Fibroblast of skin of scalp (primary cell): Measurements from ENCODE around the gene DNAH10.
"Not testable (repeated sequence)": the region's sequence is repeated elsewhere in the genome, so short reads cannot be mapped to it uniquely, and the experiment has no call there.

Experiments used
- DNase-seq: peaks from one replicate; pipeline ENCODE4 v3.0.0-alpha.2; 2013

DNAH10 gene

DNA sequence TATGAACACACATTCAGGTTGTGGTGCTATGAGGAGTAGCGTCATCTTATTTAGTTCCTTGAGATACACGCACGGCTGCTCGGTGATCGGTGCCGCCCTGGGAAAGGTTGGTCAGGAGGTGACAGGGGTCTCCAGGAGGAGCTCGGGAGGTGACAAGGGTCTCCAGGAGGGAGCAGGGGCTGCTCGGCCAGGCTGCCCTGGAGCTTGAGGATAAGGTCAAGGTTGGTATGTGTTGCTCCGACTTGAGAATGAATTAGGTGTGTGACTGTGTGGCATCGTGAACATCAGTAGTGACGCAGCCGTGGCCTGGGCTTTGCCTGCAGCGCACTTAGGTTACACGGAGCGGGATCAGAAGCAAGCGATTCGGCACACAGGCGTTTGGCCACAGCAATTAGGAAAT lies 174.4 kb downstream of the DNAH10 start:
- DNase-seq: no peak

DNA sequence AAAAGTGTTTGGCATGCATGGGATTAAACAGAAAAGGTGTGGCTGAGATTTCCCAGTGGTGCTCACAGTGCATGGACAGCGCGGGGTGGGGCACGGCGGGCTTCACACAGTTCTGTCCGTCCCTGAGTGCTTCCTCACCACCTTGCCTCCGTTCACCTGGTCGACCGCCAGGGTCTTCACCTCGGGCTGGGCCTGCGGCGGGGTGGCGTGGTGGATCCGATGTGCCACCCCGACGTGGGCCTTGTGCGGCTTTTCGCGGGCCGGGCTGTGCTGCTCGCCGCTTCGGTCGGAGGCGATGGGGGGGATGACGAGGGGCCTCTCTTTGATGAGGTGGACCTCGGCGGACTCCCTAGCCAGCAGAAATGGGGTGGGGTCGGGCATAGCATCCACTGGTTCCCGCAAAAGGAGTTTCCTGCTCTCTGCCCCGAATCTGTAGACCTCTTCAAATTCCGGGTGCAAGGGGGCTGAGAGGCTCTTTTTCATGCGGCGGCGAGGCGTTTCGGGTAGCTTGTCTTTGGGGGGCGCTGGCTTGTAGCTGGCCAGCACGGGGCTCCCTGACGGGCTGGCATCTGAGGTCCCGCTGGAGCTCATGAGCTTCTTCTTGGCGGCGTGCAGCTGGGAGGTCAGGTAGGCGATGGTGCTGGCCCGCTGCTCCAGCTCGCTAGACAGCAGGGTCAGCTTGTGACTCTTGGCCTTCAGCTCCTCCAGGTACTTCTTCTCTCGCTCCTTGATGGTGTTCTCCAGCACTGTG lies 175.0 kb downstream of the DNAH10 start:
- DNase-seq: no peak

DNA sequence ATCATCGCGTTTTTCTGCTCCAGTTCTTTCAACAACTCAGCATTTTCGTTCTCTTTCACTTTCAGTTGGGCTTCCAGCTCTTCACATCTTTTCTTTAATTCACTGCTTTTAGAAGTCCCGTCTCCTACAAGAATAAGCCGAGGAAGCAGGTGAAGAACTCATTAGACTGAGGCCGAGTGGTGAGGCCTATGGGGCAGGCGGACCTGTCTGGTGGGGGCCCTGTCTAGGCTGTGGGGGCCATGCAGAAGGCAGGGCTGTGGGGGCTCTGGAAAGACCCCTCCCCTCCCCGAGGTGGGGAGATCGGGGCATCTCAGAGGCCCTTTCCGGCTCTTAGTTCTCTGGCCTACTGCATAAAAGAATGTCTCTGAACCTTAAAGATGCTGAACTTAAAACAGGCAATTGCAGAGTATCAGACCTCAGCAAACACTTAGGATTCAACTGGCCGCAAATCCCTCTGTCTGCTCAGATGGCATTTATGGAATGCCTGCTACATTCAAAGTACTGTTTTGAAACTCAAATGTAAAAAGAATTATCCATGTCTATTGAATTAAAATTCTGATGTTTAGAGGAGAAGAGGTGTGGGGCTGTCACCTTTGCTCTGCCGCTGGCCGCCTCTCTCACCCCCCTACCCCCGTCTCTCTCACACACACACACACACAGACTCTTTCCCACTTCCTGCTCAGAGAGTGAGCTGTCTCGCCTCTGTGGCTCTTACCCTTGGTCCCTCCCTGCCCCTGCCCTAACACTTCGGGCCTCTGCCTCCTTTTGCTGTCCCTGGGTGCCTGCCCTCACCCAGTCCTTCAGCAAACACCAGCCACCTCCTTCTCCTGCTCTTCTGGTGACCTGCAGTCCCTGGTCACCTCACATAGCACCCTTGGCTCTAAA lies 175.8 kb downstream of the DNAH10 start:
- peak; percentile 30 for DNase-seq

DNA sequence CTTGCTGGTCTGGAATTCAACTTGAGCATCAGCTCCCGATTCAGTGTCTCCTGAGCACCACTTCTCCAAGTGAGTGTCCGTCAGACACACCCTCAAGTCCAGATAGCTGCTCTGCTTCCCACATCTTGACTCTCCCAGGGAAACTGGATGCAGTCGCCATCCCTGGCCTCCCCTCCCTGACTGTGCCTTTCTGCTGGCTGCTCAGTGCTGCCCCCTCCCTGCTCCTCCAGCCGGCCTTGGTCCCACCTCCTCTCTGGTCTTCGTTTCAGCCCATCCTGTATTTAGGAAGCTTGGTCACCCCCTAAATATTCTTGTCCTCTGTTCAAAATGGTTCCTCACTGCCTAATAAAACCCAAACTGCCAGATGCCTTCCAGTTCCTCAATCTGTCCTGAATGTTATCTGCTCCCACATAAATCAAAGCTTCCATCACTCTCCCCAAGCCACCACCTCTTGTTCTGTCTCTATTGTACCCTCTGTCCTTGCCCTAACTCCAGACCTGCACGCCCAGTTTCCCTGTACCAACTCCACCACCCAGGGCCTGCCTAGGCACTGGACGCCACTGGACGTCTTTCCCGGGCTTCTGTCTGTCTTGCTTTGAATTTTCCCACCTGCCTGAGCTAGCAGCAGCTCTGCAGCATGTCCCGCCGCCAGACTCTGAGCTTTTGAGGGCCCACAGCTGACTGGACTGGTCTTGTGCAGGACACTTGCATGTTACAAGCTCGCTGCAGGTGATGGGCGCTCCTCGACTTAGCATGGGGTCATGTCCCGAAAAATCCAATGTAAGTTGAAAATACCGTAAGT lies 176.8 kb downstream of the DNAH10 start:
- DNase-seq: peak; percentile 25

DNA sequence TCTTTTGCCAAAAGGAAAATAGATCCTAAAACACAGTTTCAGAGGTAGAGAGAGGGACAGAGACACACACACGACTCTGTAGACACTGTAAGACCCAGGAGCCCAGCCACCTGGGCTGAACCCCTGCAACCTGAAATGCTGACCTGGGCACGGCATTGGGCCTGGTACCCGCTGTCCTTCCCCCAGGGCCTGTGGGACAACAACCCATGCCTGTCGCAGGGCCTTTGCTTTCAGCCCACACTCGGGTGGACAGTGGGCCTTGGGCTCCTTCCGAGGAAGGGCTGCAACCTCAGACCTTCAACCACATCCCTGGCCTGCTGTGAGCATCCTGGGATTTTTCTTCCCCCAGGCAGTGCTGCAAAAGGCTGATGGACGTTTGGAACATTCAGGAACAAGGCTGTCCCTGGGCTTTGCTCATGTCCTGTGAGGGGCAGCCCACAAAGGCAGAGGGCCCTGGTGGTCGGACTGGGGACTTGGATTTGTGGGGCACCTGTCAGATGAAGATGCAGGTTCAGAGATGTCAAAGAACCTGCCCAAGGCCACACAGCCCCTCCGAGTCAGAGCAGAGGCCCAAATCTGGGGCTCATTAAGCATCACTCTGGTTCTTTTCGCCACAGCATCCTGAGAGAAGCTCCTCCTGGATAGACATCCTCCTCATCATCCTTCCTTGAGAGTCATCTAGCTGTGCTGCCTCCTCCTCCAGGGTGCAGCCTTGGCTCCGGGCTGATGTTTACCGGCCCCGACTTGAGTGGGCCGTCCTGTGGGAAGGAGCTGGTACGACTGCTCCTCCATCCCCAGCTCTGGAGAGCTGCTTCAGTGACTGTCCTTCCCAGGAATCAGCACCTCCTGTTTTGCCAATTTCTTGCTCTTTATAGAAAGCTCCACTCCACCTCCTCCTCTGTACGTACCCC lies 177.9 kb downstream of the DNAH10 start:
- DNase-seq: no peak

DNA sequence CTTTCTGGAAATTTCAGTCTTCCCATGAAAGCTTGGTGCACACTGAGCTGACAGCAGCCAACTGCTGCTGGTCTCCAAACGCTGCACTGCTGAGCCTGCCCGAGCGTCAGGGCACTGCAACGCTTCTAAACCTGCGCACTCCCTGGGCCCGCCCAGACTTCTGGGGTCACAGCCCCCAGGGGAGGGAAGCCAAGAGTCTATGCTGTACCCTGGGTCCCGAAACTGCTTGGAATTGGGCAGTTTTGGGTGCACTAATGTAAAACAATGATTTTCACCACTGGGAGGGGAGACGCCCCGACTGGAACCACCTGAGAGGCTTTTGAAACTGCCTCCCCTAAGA lies 178.5 kb downstream of the DNAH10 start:
- no peak for DNase-seq

DNA sequence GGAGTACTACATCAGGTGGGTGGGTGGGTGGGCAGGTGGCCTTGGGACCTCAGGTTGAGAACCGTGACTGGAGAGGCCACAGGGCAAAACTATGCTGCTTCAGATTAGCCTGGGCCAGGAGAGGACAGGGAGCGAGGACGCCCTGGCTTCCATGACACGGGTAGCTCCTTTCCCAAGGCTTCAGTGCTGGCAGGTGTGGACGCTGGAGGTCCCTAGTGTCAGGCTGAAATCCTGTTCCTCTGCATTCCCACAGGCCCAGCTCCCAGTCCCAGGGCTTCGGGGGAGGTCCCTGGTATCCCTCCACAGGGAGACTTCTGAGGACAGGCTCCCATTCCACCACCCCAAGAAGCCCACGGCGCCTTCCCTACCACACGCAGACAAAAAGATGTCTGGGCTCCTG lies 178.9 kb downstream of the DNAH10 start:
- no peak for DNase-seq

DNA sequence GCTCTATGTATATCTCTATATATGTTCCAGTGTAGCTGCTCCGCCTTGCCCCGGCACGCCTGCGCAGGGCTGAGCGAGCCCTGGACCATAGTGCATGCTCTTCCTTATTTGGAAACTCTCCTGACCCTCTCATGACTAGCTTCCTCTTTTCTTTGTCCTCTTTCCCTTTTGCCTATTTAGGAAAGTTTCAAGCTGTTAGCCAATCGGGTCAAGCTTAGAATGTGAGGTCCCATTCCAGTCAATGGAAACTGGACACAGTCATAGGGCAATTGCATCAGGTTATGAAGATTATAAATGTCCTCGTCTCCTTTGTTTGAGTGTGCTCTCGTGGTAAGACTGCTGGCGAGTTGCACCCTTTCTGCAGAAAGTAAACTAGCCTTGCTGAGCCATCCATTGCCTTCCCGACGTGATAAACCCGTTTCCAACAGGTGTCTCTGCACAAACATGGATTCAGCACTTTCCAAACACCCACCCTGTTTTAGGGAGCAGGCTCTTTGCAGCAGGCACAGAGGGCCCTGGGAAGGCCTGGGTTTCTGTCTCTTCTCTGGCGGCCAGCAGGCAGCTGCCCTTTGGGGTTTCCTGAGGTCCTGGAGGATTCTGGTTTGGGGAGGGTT lies 179.6 kb downstream of the DNAH10 start:
- DNase-seq: no peak

DNA sequence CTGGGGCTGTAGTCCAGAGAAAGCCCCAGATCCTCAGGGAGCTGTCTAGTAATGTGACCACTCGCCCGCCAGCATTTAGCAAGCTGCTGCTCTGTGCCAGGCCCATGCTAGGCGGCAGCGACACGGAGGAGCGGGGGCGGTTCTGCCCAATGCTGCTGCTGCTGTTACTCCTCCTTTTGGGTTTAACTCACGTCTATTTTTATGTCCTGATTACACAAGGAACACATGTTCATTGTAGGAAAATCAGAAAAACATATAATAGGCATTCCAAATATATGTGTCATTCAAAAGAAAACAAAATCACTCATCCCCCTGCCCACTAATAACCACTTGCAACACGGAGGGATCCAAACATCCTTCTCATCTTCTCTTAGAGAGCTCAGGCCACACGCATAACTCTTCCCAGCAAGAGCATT lies 180.1 kb downstream of the DNAH10 start:
- peak; percentile 90 for DNase-seq

DNA sequence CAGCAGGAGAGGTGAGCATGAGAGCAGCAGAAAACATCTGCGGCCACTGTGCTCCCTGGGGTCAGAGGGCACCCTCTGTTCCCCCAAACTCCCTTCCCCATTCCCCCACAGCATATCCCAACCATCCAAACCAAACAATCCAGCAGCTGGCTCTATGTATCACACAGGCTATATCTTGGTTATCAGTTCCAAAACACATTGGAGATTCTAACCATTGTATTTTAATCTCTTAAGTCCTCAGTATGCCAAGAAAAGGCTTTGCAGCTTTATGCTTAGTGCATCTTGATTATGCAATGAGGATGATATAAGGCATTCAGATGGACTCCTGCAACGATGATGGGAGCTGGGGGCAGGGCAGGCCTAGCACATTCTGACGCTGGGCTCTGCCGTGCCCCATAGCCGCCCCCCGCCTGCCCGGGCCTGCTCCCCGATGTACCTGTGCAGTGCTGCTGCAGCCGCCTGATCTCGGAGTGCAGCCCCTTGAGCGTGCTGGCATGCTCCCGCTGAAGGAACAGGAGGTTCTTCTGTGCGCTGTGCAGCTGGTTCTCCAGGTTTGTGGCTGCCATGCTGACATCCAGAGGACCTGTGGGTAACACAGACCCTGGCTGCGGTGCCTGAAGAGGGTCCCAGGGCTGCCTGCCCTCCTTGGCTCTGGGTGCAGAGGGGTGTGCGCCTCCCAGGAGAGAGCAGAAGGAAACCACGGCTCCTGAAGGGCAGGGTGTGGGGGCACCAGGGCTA lies 181.0 kb downstream of the DNAH10 start:
- peak; percentile 21 for DNase-seq

DNA sequence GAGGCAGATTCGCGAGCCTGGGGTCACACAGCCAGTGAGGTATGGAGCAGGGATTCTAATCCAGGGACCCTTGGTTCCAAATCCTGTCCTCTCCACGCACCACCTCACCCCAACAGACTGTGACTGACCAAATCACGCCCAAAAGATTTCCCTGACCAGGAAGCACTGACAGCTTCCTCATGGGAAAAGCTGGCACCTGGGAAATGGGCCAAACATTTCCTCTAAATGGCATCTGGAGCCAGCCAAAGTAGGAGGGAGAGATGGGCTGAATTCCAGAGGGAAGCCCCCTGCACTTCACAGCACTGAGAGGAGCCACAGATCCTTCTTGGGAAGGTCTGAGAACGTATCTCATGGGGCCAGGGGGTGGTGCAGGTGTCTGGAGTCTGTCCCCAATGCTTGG lies 181.7 kb downstream of the DNAH10 start:
- no peak for DNase-seq

DNA sequence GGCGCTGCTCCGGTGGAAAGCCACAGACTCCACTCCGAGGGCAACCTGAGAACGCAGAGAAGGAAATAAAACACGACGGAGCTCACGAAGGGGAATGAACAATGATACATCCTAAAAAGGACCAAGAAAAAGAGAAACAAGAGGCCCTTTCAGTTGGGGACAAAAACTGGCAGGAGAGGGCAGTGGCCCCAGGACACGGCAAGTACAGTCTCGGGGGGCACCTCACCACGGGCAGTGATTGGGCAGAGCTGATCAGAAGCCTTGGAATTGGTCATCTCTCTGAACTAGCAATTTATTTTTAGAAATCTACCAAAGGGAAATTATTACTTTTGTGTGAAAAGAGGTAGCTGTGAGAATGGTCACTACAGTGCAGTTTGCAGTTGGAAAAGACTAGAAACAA lies 182.6 kb downstream of the DNAH10 start:
- no peak for DNase-seq

DNA sequence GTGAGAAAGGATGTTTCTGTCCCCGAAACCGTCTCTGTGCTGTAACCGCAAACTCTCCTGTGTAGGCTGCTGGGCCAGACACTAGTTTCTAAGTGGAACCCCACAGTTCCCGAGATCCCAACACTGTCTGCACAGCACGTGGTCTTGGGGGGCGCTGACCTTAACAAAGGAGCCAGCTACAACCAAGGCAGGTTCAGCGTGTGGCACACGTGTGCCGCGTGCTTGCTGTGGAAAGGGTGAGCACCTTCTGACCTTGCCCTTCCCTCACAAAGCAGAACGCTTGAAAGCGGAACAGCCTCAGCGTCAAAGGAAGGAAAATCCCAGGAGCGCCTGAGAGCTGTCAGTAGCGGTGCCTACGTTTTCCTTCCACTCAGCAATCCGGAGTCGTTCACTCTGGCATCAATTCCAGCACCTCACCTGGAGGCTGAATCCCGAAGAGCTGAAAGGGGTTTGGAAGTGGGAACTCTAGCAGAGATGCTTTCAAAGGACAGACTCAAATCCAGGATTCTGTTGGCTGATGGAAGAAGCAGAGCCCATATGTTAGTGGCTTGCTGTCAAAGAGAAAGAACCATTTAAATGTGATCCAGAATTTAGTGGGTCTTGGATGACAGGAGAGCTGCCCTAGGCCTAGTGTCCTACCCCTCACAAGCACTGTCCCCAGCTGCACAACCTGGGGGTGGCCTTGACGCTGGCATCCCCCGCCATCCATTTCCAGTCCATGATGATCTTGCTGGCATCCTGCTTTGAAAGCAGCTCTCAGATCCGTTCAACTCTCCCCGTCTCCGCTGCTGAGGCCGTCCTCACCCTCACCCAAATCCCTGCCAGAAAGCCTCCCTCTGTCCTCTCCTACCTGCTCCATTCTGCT lies 183.4 kb downstream of the DNAH10 start:
- no peak for DNase-seq

DNA sequence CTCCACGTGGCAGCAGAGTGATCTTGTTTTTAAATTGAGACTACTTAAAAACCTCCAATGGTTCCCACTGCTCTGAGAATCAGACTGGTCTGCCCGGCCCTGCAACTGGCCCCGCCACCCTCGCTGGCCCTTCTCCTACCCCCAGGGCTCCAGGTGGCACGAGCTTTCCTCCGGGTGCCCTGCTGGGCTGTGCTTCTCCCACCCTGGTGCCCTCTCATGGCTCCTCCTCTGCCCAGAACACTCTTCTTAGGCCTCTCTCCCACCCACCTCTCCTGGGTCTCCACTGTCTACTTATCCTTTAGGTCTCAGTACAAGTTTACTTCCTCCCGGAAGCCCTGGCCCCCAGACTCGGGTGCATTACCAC lies 184.0 kb downstream of the DNAH10 start:
- DNase-seq: no peak

DNA sequence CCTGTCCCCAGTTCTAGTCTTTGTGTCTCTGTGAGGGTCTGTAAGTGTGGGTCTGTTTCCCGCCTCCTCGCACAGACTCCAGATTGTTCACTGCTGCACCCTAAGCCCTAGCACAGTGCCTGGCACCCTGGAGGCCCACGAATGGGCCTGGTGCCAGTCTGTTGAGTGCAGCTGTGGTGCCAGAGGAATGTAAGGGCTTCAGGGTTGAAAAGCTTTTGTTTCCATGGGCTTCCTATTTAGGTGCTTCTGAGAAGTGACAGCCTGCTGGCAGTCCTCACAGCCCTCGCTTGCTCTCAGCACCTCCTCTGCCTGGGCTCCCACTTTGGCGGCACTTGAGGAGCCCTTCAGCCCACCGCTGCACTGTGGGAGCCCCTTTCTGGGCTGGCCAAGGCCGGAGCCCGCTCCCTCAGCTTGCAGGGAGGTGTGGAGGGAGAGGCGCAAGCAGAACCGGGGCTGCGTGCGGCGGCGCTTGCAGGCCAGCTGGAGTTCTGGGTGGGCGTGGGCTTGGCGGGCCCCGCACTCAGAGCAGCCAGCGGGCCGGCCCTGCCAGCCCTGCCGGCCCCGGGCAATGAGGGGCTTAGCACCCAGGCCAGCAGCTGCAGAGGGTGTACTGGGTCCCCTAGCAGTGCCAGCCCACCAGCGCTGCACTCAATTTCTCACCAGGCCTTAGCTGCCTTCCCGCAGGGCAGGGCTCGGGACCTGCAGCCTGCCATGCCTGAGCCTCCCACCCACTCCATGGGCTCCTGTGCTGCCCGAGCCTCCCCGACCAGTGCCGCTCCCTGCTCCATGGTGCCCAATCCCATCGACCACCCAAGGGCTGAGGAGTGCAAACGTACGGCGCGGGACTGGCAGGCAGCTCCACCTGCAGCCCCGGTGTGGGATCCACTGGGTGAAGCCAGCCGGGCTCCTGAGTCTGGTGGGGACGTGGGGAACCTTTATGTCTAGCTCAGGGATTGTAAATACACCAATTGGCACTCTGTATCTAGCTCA lies 184.7 kb downstream of the DNAH10 start:
- DNase-seq: not testable (repeated sequence)

DNA sequence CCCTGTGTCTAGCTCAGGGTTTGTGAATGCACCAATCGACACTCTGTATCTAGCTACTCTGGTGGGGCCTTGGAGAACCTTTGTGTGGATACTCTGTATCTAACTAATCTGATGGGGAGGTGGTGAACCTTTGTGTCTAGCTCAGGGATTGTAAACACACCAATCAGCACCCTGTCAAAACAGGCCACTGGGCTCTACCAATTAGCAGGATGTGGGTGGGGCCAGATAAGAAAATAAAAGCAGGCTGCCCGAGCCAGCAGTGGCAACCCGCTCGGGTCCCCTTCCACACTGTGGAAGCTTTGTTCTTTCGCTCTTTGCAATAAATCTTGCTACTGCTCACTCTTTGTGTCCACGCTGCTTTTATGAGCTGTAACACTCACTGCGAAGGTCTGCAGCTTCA lies 185.4 kb downstream of the DNAH10 start:
- DNase-seq: not testable (repeated sequence)

DNA sequence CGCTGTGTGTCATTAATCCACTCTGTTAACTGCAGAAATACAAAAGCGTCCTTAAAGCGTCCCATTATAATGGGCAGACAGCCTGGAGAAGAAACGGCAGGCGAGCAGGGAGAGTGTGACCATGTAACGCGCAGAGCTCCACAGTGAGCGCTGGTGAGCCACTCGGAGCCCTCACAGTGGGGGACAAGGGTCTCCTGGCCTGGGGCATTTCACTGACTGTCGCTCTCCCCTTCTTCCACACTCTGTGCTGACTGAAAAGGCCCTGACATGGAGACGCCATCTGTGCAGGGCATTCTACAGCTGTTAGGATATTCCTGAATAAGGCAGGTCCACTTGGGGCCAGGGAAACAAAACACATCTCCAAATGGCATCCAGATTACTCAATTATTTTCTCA lies 186.3 kb downstream of the DNAH10 start:
- DNase-seq: no peak
